ENCODE measurements around the gene WDFY3.

GRCh38 chr4:84870398-84871163, 95.9 kb downstream of the WDFY3 start:
- TF ChIP-seq POLR2A (IDR thresholded peaks at IDR 0.05) = no peak
- no peak for TF ChIP-seq CTCF (IDR thresholded peaks at IDR 0.05)

Data from sigmoid colon (tissue), 3 donors.